BE2C (cell line): Measurements from ENCODE around the gene NME3.

Experiments used
- DNase-seq: peaks from one replicate; pipeline ENCODE4 v3.0.0-alpha.2; 2020
- H3K27me3 ChIP-seq: fragments of 250-450 bp; sonication (Bioruptor Pico); 2 replicates; pipeline ENCODE4 v1.5.1; 2020; ENCODE audit warnings: mild to moderate bottlenecking
- H3K36me3 ChIP-seq: fragments of 250-450 bp; sonication (Bioruptor Pico); 2 replicates; pipeline ENCODE4 v1.5.1; 2020; ENCODE audit warnings: mild to moderate bottlenecking
- H3K4me1 ChIP-seq: fragments of 250-450 bp; sonication (Bioruptor Pico); 2 replicates; pipeline ENCODE4 v1.5.1; 2020
- H3K4me3 ChIP-seq: 2 replicates; pipeline ENCODE4 v1.5.1; 2011; ENCODE audit warnings: low read depth, low read length
- H3K9me3 ChIP-seq: fragments of 250-450 bp; sonication (Bioruptor Pico); 2 replicates; pipeline ENCODE4 v1.5.1; 2020
- TF ChIP-seq, protein P1 (sequence below): IDR thresholded peaks from 2 replicates; pipeline ENCODE4 v1.5.1; 2012; ENCODE audit warnings: mild to moderate bottlenecking, low read depth, low read length

NME3 gene

DNA sequence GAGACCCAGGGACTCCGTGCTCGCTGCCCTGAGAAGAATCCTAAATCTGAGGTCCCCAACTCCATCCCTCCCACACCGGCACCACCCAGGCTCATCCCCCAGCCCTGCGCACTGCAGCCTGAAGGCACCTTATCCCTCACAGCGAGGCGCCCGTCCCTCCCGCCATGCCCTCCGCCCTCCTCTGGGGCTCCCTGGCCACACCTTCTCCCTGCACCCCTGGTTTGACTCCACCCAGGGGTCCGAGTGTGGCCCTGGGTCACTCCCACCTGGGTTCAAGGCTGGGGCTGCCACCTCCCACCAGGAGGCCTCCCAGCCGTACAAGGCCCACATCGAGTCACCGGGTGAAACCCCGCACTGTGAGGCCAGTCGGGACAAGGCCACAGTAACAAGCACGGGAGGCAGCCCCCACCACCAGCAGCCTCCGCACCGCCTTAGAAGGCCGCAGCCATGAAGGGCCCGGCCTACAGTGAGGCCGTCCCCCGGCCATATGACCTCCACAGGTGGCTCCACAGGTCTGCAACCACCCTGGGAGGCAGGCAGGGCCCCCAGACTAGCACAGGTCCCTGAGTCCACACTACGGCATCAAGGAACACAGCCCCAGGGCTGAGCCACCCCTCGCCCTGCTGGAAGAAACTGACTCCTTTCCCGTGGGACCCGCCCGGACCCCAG, 47.0 kb upstream of the NME3 start:
- TF ChIP-seq, protein P1, sequence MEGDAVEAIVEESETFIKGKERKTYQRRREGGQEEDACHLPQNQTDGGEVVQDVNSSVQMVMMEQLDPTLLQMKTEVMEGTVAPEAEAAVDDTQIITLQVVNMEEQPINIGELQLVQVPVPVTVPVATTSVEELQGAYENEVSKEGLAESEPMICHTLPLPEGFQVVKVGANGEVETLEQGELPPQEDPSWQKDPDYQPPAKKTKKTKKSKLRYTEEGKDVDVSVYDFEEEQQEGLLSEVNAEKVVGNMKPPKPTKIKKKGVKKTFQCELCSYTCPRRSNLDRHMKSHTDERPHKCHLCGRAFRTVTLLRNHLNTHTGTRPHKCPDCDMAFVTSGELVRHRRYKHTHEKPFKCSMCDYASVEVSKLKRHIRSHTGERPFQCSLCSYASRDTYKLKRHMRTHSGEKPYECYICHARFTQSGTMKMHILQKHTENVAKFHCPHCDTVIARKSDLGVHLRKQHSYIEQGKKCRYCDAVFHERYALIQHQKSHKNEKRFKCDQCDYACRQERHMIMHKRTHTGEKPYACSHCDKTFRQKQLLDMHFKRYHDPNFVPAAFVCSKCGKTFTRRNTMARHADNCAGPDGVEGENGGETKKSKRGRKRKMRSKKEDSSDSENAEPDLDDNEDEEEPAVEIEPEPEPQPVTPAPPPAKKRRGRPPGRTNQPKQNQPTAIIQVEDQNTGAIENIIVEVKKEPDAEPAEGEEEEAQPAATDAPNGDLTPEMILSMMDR = no peak
- Histone ChIP-seq H3K4me3 (no peak overlapping the region), H3K9me3 (no peaks in the 10 kb centered on the region), H3K27me3 (no peaks in the 10 kb centered on the region), H3K4me1 (no peaks in the 10 kb centered on the region), H3K36me3 (peaks cover 17% of the 10 kb centered on the region)
- no peak for DNase-seq

DNA sequence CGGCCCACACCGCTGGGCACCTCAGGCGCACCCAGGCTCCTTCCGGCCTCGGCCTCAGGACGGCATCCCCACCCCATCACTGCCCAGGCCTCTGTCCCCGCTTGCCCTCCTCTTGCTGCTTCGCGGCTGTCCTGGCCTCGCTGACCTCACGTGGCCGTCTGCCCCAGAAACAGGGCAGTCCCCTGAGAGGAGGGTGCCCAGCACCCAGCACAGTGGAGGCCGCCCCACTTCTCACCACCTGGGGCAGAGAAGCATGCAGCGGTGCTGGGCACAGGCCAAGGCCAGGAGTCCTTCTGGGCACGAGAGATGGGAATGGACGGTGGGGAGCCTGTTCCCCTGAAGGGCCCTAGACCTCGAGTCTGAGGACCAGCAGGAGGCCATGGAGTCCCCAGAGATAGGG, 46.4 kb upstream of the NME3 start:
- Histone ChIP-seq H3K36me3 (peaks cover 17% of the 10 kb centered on the region), H3K27me3 (no peaks in the 10 kb centered on the region), H3K4me3 (no peak overlapping the region), H3K4me1 (no peaks in the 10 kb centered on the region), H3K9me3 (no peaks in the 10 kb centered on the region)
- no peak for DNase-seq
- TF ChIP-seq, protein P1 = no peak

DNA sequence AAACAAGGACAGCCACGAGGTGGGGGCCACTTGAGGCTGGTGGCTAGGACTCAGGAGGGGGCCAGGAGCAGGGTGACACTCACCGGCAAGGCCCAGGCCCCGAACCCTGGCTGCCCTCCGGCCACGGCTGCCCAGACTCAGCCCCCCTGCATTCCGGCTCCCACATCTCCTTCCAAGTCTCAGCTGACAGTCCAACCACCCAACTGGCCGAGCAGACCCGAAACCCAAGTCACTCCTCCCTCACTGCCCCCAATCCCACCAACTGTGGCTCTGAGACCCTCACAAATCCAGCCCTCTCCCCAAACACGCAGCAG, 45.9 kb upstream of the NME3 start:
- Histone ChIP-seq H3K36me3 (peaks cover 17% of the 10 kb centered on the region), H3K4me3 (no peak overlapping the region), H3K9me3 (no peaks in the 10 kb centered on the region), H3K4me1 (no peaks in the 10 kb centered on the region), H3K27me3 (no peaks in the 10 kb centered on the region)
- TF ChIP-seq, protein P1 = no peak
- no peak for DNase-seq

DNA sequence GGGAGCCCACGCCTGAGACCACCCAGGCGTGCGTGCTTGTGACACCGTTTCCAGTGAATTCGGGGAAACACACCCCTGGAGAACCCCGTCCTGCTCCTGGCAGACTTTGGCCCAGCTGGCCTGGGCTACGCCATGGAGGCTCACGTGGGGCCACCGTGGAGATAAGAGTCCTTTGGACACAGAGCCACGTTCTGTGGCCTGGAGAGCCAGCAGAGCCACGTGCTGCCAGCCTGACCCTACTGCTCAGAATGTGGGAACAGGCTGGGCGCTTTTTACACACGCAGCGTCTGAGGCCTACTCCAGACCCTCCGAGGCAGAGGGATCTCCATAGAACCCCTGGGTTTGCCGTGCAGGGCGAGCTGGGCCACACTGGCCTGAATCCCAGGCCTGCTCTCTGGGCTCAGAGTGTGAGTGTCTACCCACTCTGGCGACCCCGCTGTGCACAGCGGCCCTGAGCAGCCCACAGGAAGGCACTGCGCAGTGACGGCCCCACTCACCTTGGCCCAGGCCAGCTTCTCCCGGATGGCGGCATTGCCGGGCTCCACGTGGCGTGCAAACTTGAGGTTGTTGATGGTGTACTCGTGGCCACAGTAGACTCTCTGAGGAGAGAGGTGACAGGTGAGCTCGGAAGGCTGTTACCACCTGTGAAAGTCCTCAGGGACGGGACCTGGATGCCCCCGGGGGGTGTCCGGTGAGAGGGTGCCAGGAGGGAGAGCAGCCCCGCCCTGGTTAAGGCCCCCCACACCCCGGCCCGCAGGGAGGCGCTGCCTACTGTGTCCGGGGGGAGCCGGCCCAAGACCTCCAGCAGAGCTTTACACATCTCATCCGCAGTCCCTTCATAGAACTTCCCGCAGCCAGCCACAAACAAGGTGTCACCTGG, 45.3 kb upstream of the NME3 start:
- Histone ChIP-seq H3K27me3 (no peaks in the 10 kb centered on the region), H3K4me1 (no peaks in the 10 kb centered on the region), H3K4me3 (no peak overlapping the region), H3K9me3 (no peaks in the 10 kb centered on the region), H3K36me3 (peaks cover 14% of the 10 kb centered on the region)
- no peak for DNase-seq
- TF ChIP-seq, protein P1 = no peak

DNA sequence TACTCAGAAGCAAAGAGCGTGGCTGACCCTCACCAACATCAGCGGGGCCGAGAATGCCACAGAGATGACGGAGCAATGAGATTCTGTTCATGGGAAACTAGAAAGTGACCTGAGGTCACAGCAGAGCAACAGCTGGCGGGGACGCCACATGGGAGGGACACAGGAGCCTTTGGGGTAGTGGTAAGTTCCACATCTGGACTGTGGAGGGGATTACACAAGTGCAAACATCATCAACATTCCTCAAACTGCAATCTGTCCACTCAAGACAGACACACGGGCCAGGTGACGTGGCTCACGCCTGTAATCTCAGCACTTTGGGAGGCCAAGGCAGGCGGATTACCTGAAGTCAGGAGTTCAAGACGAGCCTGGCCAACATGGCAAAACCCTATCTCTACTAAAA, 44.1 kb upstream of the NME3 start:
- Histone ChIP-seq H3K4me3 (no peak overlapping the region), H3K36me3 (peaks cover 14% of the 10 kb centered on the region), H3K27me3 (no peaks in the 10 kb centered on the region), H3K4me1 (no peaks in the 10 kb centered on the region), H3K9me3 (no peaks in the 10 kb centered on the region)
- no peak for DNase-seq
- TF ChIP-seq, protein P1 = no peak

DNA sequence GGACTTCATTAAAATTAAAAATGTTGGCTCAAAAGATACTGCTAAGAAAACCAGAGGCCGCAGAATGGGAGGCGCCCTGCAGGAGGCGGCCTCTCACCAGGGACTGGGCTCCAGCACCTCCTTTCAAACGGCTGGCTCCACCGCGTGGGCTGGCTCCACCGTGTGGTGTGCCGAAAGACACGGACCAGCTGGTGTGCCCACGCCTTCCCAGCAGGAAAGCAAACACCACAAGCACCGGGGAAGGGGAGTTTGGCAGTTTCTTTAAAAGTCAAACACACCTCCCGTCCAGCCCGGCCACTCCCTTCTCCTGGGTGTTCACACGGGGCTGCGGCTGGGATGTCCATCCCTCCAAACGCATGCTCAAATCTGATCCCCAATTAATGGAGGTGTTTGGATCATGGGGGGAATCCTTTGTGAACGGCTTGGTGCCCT, 41.4 kb upstream of the NME3 start:
- TF ChIP-seq, protein P1 = peak; percentile 74
- H3K9me3 ChIP-seq = no peaks in the 10 kb centered on the region
- H3K4me3 ChIP-seq = no peak overlapping the region
- no peaks in the 10 kb centered on the region for H3K4me1 ChIP-seq
- DNase-seq = peak; percentile 79
- peaks cover 18% of the 10 kb centered on the region for H3K36me3 ChIP-seq
- H3K27me3 ChIP-seq = no peaks in the 10 kb centered on the region
